ENCODE measurements around the gene TM9SF4.
"Not testable (repeated sequence)": the region's sequence is repeated elsewhere in the genome, so short reads cannot be mapped to it uniquely, and the experiment has no call there.

The TM9SF4 gene

GRCh38 chr20:32191422-32191821, 81.9 kb downstream of the TM9SF4 start:
- TF ChIP-seq, protein P1, sequence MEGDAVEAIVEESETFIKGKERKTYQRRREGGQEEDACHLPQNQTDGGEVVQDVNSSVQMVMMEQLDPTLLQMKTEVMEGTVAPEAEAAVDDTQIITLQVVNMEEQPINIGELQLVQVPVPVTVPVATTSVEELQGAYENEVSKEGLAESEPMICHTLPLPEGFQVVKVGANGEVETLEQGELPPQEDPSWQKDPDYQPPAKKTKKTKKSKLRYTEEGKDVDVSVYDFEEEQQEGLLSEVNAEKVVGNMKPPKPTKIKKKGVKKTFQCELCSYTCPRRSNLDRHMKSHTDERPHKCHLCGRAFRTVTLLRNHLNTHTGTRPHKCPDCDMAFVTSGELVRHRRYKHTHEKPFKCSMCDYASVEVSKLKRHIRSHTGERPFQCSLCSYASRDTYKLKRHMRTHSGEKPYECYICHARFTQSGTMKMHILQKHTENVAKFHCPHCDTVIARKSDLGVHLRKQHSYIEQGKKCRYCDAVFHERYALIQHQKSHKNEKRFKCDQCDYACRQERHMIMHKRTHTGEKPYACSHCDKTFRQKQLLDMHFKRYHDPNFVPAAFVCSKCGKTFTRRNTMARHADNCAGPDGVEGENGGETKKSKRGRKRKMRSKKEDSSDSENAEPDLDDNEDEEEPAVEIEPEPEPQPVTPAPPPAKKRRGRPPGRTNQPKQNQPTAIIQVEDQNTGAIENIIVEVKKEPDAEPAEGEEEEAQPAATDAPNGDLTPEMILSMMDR (IDR thresholded peaks at IDR 0.05): no peak

GRCh38 chr20:32191873-32192272, 82.4 kb downstream of the TM9SF4 start:
- Histone ChIP-seq H3K9ac (no peak overlapping the region), H3K9me3 (ENCODE audit: control insufficient read depth, low read length) (no peaks in the 10 kb centered on the region), H3K27ac (no peak overlapping the region), H3K79me2 (peaks cover 4% of the 10 kb centered on the region), H3K4me1 (peaks cover 17% of the 10 kb centered on the region), H3K4me3 (ENCODE audit: low read depth, low read length) (no peak overlapping the region), H3K36me3 (ENCODE audit: control insufficient read depth, insufficient read depth, low read length) (no peaks in the 10 kb centered on the region), H3K27me3 (ENCODE audit: control insufficient read depth, insufficient read depth, low read length) (no peaks in the 10 kb centered on the region), H3K4me2 (ENCODE audit: low read length) (no peak overlapping the region), H2AFZ (no peak overlapping the region)
- TF ChIP-seq, protein P1 (IDR thresholded peaks at IDR 0.05): no peak

More at GRCh38 chr20:32191422-32191821, 81.9 kb downstream of the TM9SF4 start:
- Histone ChIP-seq H3K9ac (no peak overlapping the region), H3K4me1 (peaks cover 17% of the 10 kb centered on the region), H3K36me3 (ENCODE audit: control insufficient read depth, insufficient read depth, low read length) (no peaks in the 10 kb centered on the region), H2AFZ (no peak overlapping the region), H3K27me3 (ENCODE audit: control insufficient read depth, insufficient read depth, low read length) (no peaks in the 10 kb centered on the region), H3K27ac (no peak overlapping the region), H3K9me3 (ENCODE audit: control insufficient read depth, low read length) (no peaks in the 10 kb centered on the region), H3K4me2 (ENCODE audit: low read length) (no peak overlapping the region), H3K4me3 (ENCODE audit: low read depth, low read length) (no peak overlapping the region), H3K79me2 (peaks cover 4% of the 10 kb centered on the region)

GRCh38 chr20:32192698-32193097, 83.2 kb downstream of the TM9SF4 start:
- H3K4me3 ChIP-seq (ENCODE audit: low read depth, low read length): no peak overlapping the region
- H3K4me2 ChIP-seq (ENCODE audit: low read length): no peak overlapping the region
- no peaks in the 10 kb centered on the region for H3K27me3 ChIP-seq (ENCODE audit: control insufficient read depth, insufficient read depth, low read length)
- H3K9me3 ChIP-seq (ENCODE audit: control insufficient read depth, low read length): no peaks in the 10 kb centered on the region
- H3K9ac ChIP-seq: no peak overlapping the region
- H3K79me2 ChIP-seq: peaks cover 4% of the 10 kb centered on the region
- H3K36me3 ChIP-seq (ENCODE audit: control insufficient read depth, insufficient read depth, low read length): no peaks in the 10 kb centered on the region
- TF ChIP-seq, protein P1 (IDR thresholded peaks at IDR 0.05): no peak
- peaks cover 17% of the 10 kb centered on the region for H3K4me1 ChIP-seq
- H3K27ac ChIP-seq: no peak overlapping the region
- H2AFZ ChIP-seq: no peak overlapping the region

DNA sequence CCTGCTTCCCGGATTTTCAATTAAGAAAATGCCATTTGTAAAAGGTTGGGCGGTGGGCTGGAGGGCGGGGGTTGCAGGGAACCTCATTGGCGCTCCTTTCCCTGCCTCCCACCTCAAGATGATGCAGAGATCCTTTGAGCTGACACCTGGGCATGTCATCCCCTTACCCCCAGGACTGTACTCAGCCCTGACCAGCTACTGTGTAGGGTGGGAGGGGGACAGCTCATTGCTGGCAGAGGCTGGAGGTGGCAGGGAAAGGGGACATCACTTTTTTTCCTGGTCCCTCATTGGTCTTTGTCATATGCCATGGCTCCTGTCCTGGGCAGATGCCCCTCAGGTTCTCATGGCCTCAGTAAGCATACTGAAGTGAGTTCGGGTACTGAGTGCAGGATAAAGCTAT, 83.8 kb downstream of the TM9SF4 start:
- not testable (repeated sequence) for H3K9ac ChIP-seq; H2AFZ ChIP-seq; H3K4me2 ChIP-seq (ENCODE audit: low read length); H3K9me3 ChIP-seq (ENCODE audit: control insufficient read depth, low read length); H3K79me2 ChIP-seq; H3K4me3 ChIP-seq (ENCODE audit: low read depth, low read length); H3K27ac ChIP-seq; H3K36me3 ChIP-seq (ENCODE audit: control insufficient read depth, insufficient read depth, low read length); H3K27me3 ChIP-seq (ENCODE audit: control insufficient read depth, insufficient read depth, low read length)
- H3K4me1 ChIP-seq: peaks cover 17% of the 10 kb centered on the region

DNA sequence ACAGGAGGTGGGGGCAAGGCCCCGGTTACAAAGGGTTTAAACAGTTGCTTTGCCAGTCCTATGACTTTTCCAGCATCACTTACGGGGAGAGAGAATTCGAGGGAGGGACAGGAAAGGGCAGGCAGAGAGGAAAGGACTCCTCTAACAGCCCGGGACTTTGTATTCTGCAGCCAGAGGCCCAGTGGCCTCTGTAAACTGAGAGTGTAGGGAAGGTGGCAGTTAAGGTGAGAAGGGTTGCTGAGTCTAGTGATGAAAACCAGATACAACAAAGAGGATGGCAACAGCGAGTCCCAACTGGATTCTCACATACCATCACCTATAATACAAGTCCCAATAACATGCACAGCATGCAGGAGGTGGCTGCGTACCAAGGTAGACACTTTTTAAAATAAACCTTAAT, 84.5 kb downstream of the TM9SF4 start:
- no peaks in the 10 kb centered on the region for H3K27me3 ChIP-seq (ENCODE audit: control insufficient read depth, insufficient read depth, low read length)
- H3K4me2 ChIP-seq (ENCODE audit: low read length): no peak overlapping the region
- H3K4me1 ChIP-seq: peaks cover 11% of the 10 kb centered on the region
- H3K36me3 ChIP-seq (ENCODE audit: control insufficient read depth, insufficient read depth, low read length): no peaks in the 10 kb centered on the region
- peak overlapping the region; percentile 17 for H3K27ac ChIP-seq
- no peak overlapping the region for H2AFZ ChIP-seq
- H3K4me3 ChIP-seq (ENCODE audit: low read depth, low read length): no peak overlapping the region
- peaks cover under 1% of the 10 kb centered on the region for H3K79me2 ChIP-seq
- no peaks in the 10 kb centered on the region for H3K9me3 ChIP-seq (ENCODE audit: control insufficient read depth, low read length)
- no peak overlapping the region for H3K9ac ChIP-seq
- TF ChIP-seq, protein P1 (IDR thresholded peaks at IDR 0.05): no peak

All from parathyroid adenoma (tissue), 2 donors.